HEK293 (cell line): Measurements from ENCODE around the gene RGS6.
A peak's percentile ranks its signal among the peaks of the same experiment; 100 is the strongest.

Experiments
- CTCF ChIA-PET: fragments of 350-600 bp; formaldehyde crosslinking; extraction: SDS; loops from one replicate; lab custom pipeline; 2021; ENCODE audit warnings: antibody characterized with exemption; lab: Yijun Ruan, JAX
- POLR2A ChIA-PET: fragments of 300-600 bp; formaldehyde crosslinking; extraction: SDS; loops from one replicate; lab custom pipeline; 2020; ENCODE audit warnings: antibody characterized with exemption, inconsistent platforms; lab: Yijun Ruan, JAX
- H3K27ac ChIP-seq: fragments of 200-500 bp; sonication (Bioruptor generic); 2 replicates; pipeline ENCODE4 v1.5.1; 2014; ENCODE audit warnings: low read depth, low read length, control low read depth, inconsistent platforms; ENCODE audit errors: extremely low read depth
- H3K36me3 ChIP-seq, 2 experiments: fragments of 200-500 bp in 1 of 2; sonication (Bioruptor generic) in 1 of 2; 1 replicate in 1 of 2; 2 replicates in 1 of 2; pipeline ENCODE4 v1.5.1; 2014 to 2017; ENCODE audit warnings: inconsistent platforms in 2 of 2, low read length in 2 of 2; ENCODE audit not compliant: control insufficient read depth in 2 of 2, insufficient read depth in 1 of 2
- H3K4me1 ChIP-seq: fragments of 200-500 bp; sonication (Bioruptor generic); 2 replicates; pipeline ENCODE4 v1.5.1; 2014; ENCODE audit warnings: mild to moderate bottlenecking, low read length, inconsistent platforms; ENCODE audit not compliant: control insufficient read depth, insufficient read depth
- H3K4me3 ChIP-seq: 2 replicates; pipeline ENCODE4 v1.5.1; 2011; ENCODE audit warnings: low read depth, mild to moderate bottlenecking, control low read depth, low read length, moderate library complexity
- H3K9me3 ChIP-seq: fragments of 200-500 bp; sonication (Bioruptor generic); 2 replicates; pipeline ENCODE4 v1.5.1; 2014; ENCODE audit warnings: low read depth, low read length, inconsistent platforms; ENCODE audit not compliant: control insufficient read depth, insufficient read depth
- CTCF ChIP-seq: fragments of 450-650 bp; formaldehyde crosslinking; IDR thresholded peaks from 2 replicates; pipeline ENCODE4 v1.5.1; 2016; ENCODE audit warnings: missing biosample characterization, missing genetic modification characterization
- IKZF3 ChIP-seq: fragments of 450-650 bp; IDR thresholded peaks from 2 replicates; pipeline ENCODE4 v1.5.0; 2018; ENCODE audit warnings: missing biosample characterization, mild to moderate bottlenecking, missing genetic modification characterization, moderate library complexity
- KLF9 ChIP-seq: fragments of 450-650 bp; formaldehyde crosslinking; IDR thresholded peaks from 2 replicates; pipeline ENCODE4 v1.5.1; 2016; ENCODE audit warnings: missing biosample characterization, missing genetic modification characterization, low read depth
- PRDM4 ChIP-seq: fragments of 450-650 bp; formaldehyde crosslinking; IDR thresholded peaks from 2 replicates; pipeline ENCODE4 v1.5.1; 2017; ENCODE audit warnings: missing biosample characterization, missing genetic modification characterization
- PRDM6 ChIP-seq: fragments of 450-650 bp; formaldehyde crosslinking; IDR thresholded peaks from 2 replicates; pipeline ENCODE4 v1.5.1; 2017; ENCODE audit warnings: missing biosample characterization, missing genetic modification characterization
- TRIM28 ChIP-seq: IDR thresholded peaks from 2 replicates; pipeline ENCODE4 v1.6.1; 2011; ENCODE audit warnings: low read length, control low read depth, borderline replicate concordance
- ZNF175 ChIP-seq: fragments of 450-650 bp; formaldehyde crosslinking; IDR thresholded peaks from 2 replicates; pipeline ENCODE4 v1.5.1; 2016; ENCODE audit warnings: missing biosample characterization, missing genetic modification characterization
- ZNF362 ChIP-seq: fragments of 450-650 bp; formaldehyde crosslinking; IDR thresholded peaks from 2 replicates; pipeline ENCODE4 v1.5.1; 2016; ENCODE audit warnings: missing biosample characterization, missing genetic modification characterization
- ZNF391 ChIP-seq: fragments of 450-650 bp; formaldehyde crosslinking; IDR thresholded peaks from 2 replicates; pipeline ENCODE4 v1.5.1; 2016; ENCODE audit warnings: low read depth, missing biosample characterization, missing genetic modification characterization, borderline replicate concordance
- ZNF398 ChIP-seq: fragments of 450-650 bp; formaldehyde crosslinking; IDR thresholded peaks from 2 replicates; pipeline ENCODE4 v1.5.1; 2017; ENCODE audit warnings: missing biosample characterization, missing genetic modification characterization
- ZNF404 ChIP-seq: fragments of 450-650 bp; formaldehyde crosslinking; IDR thresholded peaks from 2 replicates; pipeline ENCODE4 v1.5.1; 2017; ENCODE audit warnings: missing biosample characterization, missing genetic modification characterization
- ZNF639 ChIP-seq: fragments of 450-650 bp; formaldehyde crosslinking; IDR thresholded peaks from 2 replicates; pipeline ENCODE4 v1.5.1; 2016; ENCODE audit warnings: missing biosample characterization, missing genetic modification characterization
- ZNF654 ChIP-seq: fragments of 450-650 bp; formaldehyde crosslinking; IDR thresholded peaks from 2 replicates; pipeline ENCODE4 v1.5.1; 2016; ENCODE audit warnings: low read depth, missing biosample characterization, missing genetic modification characterization
- ZSCAN5A ChIP-seq: fragments of 450-650 bp; formaldehyde crosslinking; IDR thresholded peaks from 2 replicates; pipeline ENCODE4 v1.5.1; 2016; ENCODE audit warnings: missing biosample characterization, missing genetic modification characterization

Gene RGS6

GRCh38 chr14:72515779-72516770 is 583.8 kb downstream of the RGS6 start (continued):
- TF ChIP-seq ZSCAN5A (tag by site-specific recombination) = no peak
- TF ChIP-seq, all 188 proteins: peak for 0

- no peaks in the 10 kb centered on the region for H3K9me3 ChIP-seq
- no peak overlapping the region for H3K4me3 ChIP-seq
- TF ChIP-seq PRDM6 (tag by site-specific recombination) = 0 out of 2 replicates have a peak, but pooled peaks have one; percentile 9
- peak; percentile 86 for TF ChIP-seq ZNF654
- TF ChIP-seq TRIM28 = 0 out of 2 replicates have a peak, but pooled peaks have one; percentile 26
- TF ChIP-seq ZNF362 (tag by site-specific recombination) = peak; percentile 74; the same call in 1 of the 2 replicates
- TF ChIP-seq ZNF639 (tag by site-specific recombination) = no peak
- peak; percentile 65 for TF ChIP-seq CTCF (tag by site-specific recombination)
- no peak for TF ChIP-seq ZNF398 (tag by site-specific recombination)
- no peak overlapping the region for H3K27ac ChIP-seq
- ChIA-PET CTCF (interaction anchor here (0.6 to 8.8 kb wide), 25 partner anchors 9 to 1507 kb away, joined by 3 to 158 read pairs (median 3); partner anchors contain the start of gene DPF3), POLR2A (interaction anchor here (0.6 kb wide), 1 partner anchor 868 kb away, joined by 3 read pairs; no protein-coding TSS in a partner anchor)
- H3K4me1 ChIP-seq = no peaks in the 10 kb centered on the region
- H3K36me3 ChIP-seq = no peaks in the 10 kb centered on the region
Observed at GRCh38 chr14:72516936-72517700, 584.9 kb downstream of the RGS6 start.

- Histone ChIP-seq H3K27ac (no peak overlapping the region), H3K4me1 (no peaks in the 10 kb centered on the region), H3K9me3 (no peaks in the 10 kb centered on the region), H3K36me3 (no peaks in the 10 kb centered on the region), H3K4me3 (no peak overlapping the region)
- ChIA-PET POLR2A (interaction anchor here (0.6 kb wide), 1 partner anchor 867 kb away, joined by 3 read pairs; no protein-coding TSS in a partner anchor), CTCF (interaction anchor here (0.6 to 8.8 kb wide), 16 partner anchors 8 to 433 kb away, joined by 3 to 158 read pairs (median 3); partner anchors contain the start of gene DPF3)
- TF ChIP-seq ZNF654 = no peak
- no peak for TF ChIP-seq ZNF175 (tag by site-specific recombination)
- TF ChIP-seq PRDM4 = no peak
- no peak for TF ChIP-seq IKZF3 (tag by site-specific recombination)
- TF ChIP-seq ZNF404 (tag by site-specific recombination) = no peak
- no peak for TF ChIP-seq KLF9 (tag by site-specific recombination)
- TF ChIP-seq ZNF391 = no peak
Observed at GRCh38 chr14:72517736-72518135, 585.5 kb downstream of the RGS6 start.
